Hepatocyte (in vitro differentiated cells): ENCODE results near the gene MAGEL2. TPM values are rescaled to one million over a fixed set of nuclear protein-coding genes. Genes with fewer than 3 reads are reported as not detected.

ENCODE experiments used
- DNase-seq: peaks from one replicate; pipeline ENCODE4 v3.0.0-alpha.2; 2016; ENCODE audit warnings: low spot score
- H2AFZ ChIP-seq: fragments of 200-600 bp; sonication (generic); 2 replicates; pipeline ENCODE4 v1.6.0; 2016; ENCODE audit warnings: antibody characterized with exemption, mild to moderate bottlenecking
- H3K27ac ChIP-seq: fragments of 200-600 bp; sonication (generic); 2 replicates; pipeline ENCODE4 v1.5.1; 2016; ENCODE audit warnings: mild to moderate bottlenecking
- H3K27me3 ChIP-seq: fragments of 200-600 bp; sonication (generic); 2 replicates; pipeline ENCODE4 v1.6.1; 2016
- H3K36me3 ChIP-seq: fragments of 200-600 bp; sonication (generic); replicated peaks from 2 replicates; pipeline ENCODE4 v1.5.1; 2016; ENCODE audit warnings: low read depth; ENCODE audit not compliant: insufficient read depth
- H3K4me1 ChIP-seq: fragments of 200-600 bp; sonication (generic); 2 replicates; pipeline ENCODE4 v1.5.1; 2016; ENCODE audit warnings: mild to moderate bottlenecking, moderate library complexity; ENCODE audit not compliant: insufficient read depth
- H3K4me2 ChIP-seq: fragments of 200-600 bp; sonication (generic); 2 replicates; pipeline ENCODE4 v1.6.0; 2016
- H3K4me3 ChIP-seq: fragments of 200-600 bp; sonication (generic); 2 replicates; pipeline ENCODE4 v1.5.1; 2016; ENCODE audit warnings: mild to moderate bottlenecking
- H3K79me2 ChIP-seq: fragments of 200-600 bp; sonication (generic); 2 replicates; pipeline ENCODE4 v1.6.0; 2017; ENCODE audit warnings: mild to moderate bottlenecking
- H3K9me2 ChIP-seq: fragments of 200-600 bp; sonication (generic); replicated peaks from 2 replicates; pipeline ENCODE4 v1.6.0; 2017; ENCODE audit warnings: mild to moderate bottlenecking; ENCODE audit not compliant: insufficient read depth
- H3K9me3 ChIP-seq: fragments of 200-600 bp; sonication (generic); 2 replicates; pipeline ENCODE4 v1.5.1; 2016; ENCODE audit warnings: low read depth, mild to moderate bottlenecking
- H4K20me1 ChIP-seq: fragments of 200-600 bp; sonication (generic); 2 replicates; pipeline ENCODE4 v1.6.0; 2016; ENCODE audit warnings: mild to moderate bottlenecking; ENCODE audit not compliant: insufficient read depth, poor library complexity, severe bottlenecking
- CTCF ChIP-seq: fragments of 200-600 bp; sonication (generic); IDR thresholded peaks from 2 replicates; pipeline ENCODE4 v1.5.1; 2016; ENCODE audit warnings: antibody characterized with exemption, mild to moderate bottlenecking; ENCODE audit not compliant: poor library complexity
- EZH2 ChIP-seq: fragments of 200-600 bp; sonication (generic); IDR thresholded peaks from 2 replicates; pipeline ENCODE4 v1.6.1; 2016; ENCODE audit warnings: antibody characterized with exemption, mild to moderate bottlenecking, borderline replicate concordance
- EZH2phosphoT487 ChIP-seq: fragments of 200-600 bp; sonication (generic); IDR thresholded peaks from one replicate; pipeline ENCODE4 v1.6.1; 2018; ENCODE audit warnings: antibody characterized with exemption, mild to moderate bottlenecking, low read depth, moderate library complexity; ENCODE audit not compliant: unreplicated experiment, severe bottlenecking
- WGBS: methylation state at CpG from one replicate; pipeline ENCODE4 v1.1.6; 2016; ENCODE audit warnings: low lambda C conversion rate; ENCODE audit errors: missing lambda C conversion rate; 5-methylcytosine and 5-hydroxymethylcytosine counted together
- polyA plus RNA-seq: library from polyadenylated mRNA; unstranded; fragments of >200 nt; fragmentation: Nextera tagmentation; extraction: Ambion mirVana; gene quantifications from 2 replicates; pipeline ENCODE4 v1.2.1, GENCODE V29; 2016
- total RNA-seq: library from RNA; depleted of rRNA; stranded (reverse); fragments of >200 nt; gene quantifications from 2 replicates; pipeline ENCODE4 v1.2.3, GENCODE V29; 2014

Gene MAGEL2
- 3.1 and 5.4 TPM in 2 replicates for total RNA-seq
- polyA plus RNA-seq, result 15.6 and 16.0 TPM in 2 replicates

- Histone ChIP-seq H2AFZ (peak within 1 kb of the TSS; percentile 28), H3K4me3 (peak within 1 kb of the TSS; percentile 55), H3K4me2 (peak within 1 kb of the TSS; percentile 79), H4K20me1 (no peaks in the 10 kb centered on the region), H3K27ac (peak within 1 kb of the TSS; percentile 81), H3K27me3 (no peaks in the 10 kb centered on the region), H3K36me3 (no peaks in the 10 kb centered on the region), H3K79me2 (no peaks in the 10 kb centered on the region), H3K4me1 (no peaks in the 10 kb centered on the region), H3K9me2 (no peaks in the 10 kb centered on the region), H3K9me3 (no peaks in the 10 kb centered on the region)
- WGBS, result 53% methylated on average over 28 of the region's 37 CpGs
- DNase-seq, result peak; percentile 63
- TF ChIP-seq EZH2 (no peak), CTCF (no peak), EZH2phosphoT487 (no peak)
Measured at GRCh38 chr15:23647421-23648370, at the start of gene MAGEL2. TSS of gene MAGEL2 (minus strand) at chr15:23647867. CDS start at chr15:23647742, 125 bp downstream.

GRCh38 chr15:23695282-23695681 is 47.6 kb upstream of the MAGEL2 start:
- Histone ChIP-seq H3K4me3 (no peak overlapping the region), H3K4me2 (no peak overlapping the region), H3K27ac (no peak overlapping the region), H3K36me3 (no peaks in the 10 kb centered on the region), H2AFZ (no peak overlapping the region), H3K9me3 (peaks cover 3% of the 10 kb centered on the region), H3K79me2 (no peaks in the 10 kb centered on the region), H3K9me2 (no peaks in the 10 kb centered on the region), H3K4me1 (peaks cover 8% of the 10 kb centered on the region), H3K27me3 (no peaks in the 10 kb centered on the region), H4K20me1 (no peaks in the 10 kb centered on the region)
- DNase-seq, result no peak
- TF ChIP-seq CTCF (no peak), EZH2 (no peak), EZH2phosphoT487 (no peak)
- whole genome bisulfite sequencing, result 55% methylated on average over 2 of the region's 2 CpGs

- Histone ChIP-seq H3K4me2 (no peak overlapping the region), H3K27me3 (no peaks in the 10 kb centered on the region), H2AFZ (no peak overlapping the region), H3K9me3 (peaks cover 3% of the 10 kb centered on the region), H3K4me3 (no peak overlapping the region), H3K4me1 (peaks cover 14% of the 10 kb centered on the region), H4K20me1 (no peaks in the 10 kb centered on the region), H3K79me2 (no peaks in the 10 kb centered on the region), H3K36me3 (no peaks in the 10 kb centered on the region), H3K9me2 (no peaks in the 10 kb centered on the region), H3K27ac (no peak overlapping the region)
- TF ChIP-seq EZH2phosphoT487 (no peak), EZH2 (no peak), CTCF (no peak)
- DNase-seq, result no peak
- WGBS, result 95% methylated on average over 1 of the region's 1 CpG
Measured at GRCh38 chr15:23694592-23694991, 46.9 kb upstream of the MAGEL2 start.
